Progenitor cell of endocrine pancreas (in vitro differentiated cells): ENCODE measurements around the gene HOXC9. TPM values are rescaled to one million over a fixed set of nuclear protein-coding genes. Genes with fewer than 3 reads are reported as not detected.

Source experiments
- DNase-seq: peaks from one replicate; pipeline ENCODE4 v3.0.0; 2021; ENCODE audit warnings: low spot score; ENCODE audit not compliant: unreplicated experiment
- H3K27ac Mint-ChIP-seq: 2 replicates; pipeline ENCODE4 v1.8.0; 2021; ENCODE audit warnings: mild to moderate bottlenecking, moderate library complexity, mixed read lengths
- H3K27me3 Mint-ChIP-seq: 2 replicates; pipeline ENCODE4 v1.8.0; 2021; ENCODE audit warnings: mixed read lengths
- H3K36me3 Mint-ChIP-seq: 2 replicates; pipeline ENCODE4 v1.8.0; 2022; ENCODE audit warnings: mixed read lengths; ENCODE audit not compliant: insufficient read depth
- H3K4me1 Mint-ChIP-seq: 2 replicates; pipeline ENCODE4 v1.8.0; 2021; ENCODE audit warnings: low read depth, mixed read lengths
- H3K4me3 Mint-ChIP-seq: 2 replicates; pipeline ENCODE4 v1.8.0; 2021; ENCODE audit warnings: low read depth, mild to moderate bottlenecking, moderate library complexity, mixed read lengths
- H3K9me3 Mint-ChIP-seq: 2 replicates; pipeline ENCODE4 v1.8.0; 2021; ENCODE audit warnings: low read depth, mixed read lengths
- CTCF ChIP-seq: fragments of 200-600 bp; sonication (generic); IDR thresholded peaks from one replicate; pipeline ENCODE4 v1.5.0; 2021; ENCODE audit warnings: antibody characterized with exemption, mild to moderate bottlenecking; ENCODE audit not compliant: unreplicated experiment
- total RNA-seq: library from RNA; stranded (reverse); gene quantifications from 2 replicates; pipeline ENCODE4 v1.2.1, GENCODE V29; 2021

Gene HOXC9
- total RNA-seq, 1 donor from 2014 or later, result not detected

GRCh38 chr12:54021432-54022013 lies 21.6 kb downstream of the HOXC9 start:
- DNase-seq, result no peak
- Mint-ChIP-seq H3K36me3 (no peaks in the 10 kb centered on the region), H3K4me3 (no peak overlapping the region), H3K27me3 (peaks cover 92% of the 10 kb centered on the region), H3K27ac (no peak overlapping the region), H3K9me3 (no peaks in the 10 kb centered on the region), H3K4me1 (peaks cover 6% of the 10 kb centered on the region)
- peak; percentile 28 for TF ChIP-seq CTCF

- Mint-ChIP-seq H3K4me3 (no peak overlapping the region), H3K27ac (no peak overlapping the region), H3K27me3 (peaks cover 94% of the 10 kb centered on the region), H3K9me3 (no peaks in the 10 kb centered on the region), H3K36me3 (no peaks in the 10 kb centered on the region), H3K4me1 (peaks cover 2% of the 10 kb centered on the region)
- no peak for TF ChIP-seq CTCF
- DNase-seq, result no peak
Measured at GRCh38 chr12:54022960-54023884, 23.3 kb downstream of the HOXC9 start.

GRCh38 chr12:54024127-54024526 lies 24.2 kb downstream of the HOXC9 start:
- Mint-ChIP-seq H3K4me1 (peaks cover 2% of the 10 kb centered on the region), H3K36me3 (no peaks in the 10 kb centered on the region), H3K9me3 (no peaks in the 10 kb centered on the region), H3K4me3 (no peak overlapping the region), H3K27ac (no peak overlapping the region), H3K27me3 (peaks cover 97% of the 10 kb centered on the region)
- no peak for TF ChIP-seq CTCF
- DNase-seq, result no peak

- TF ChIP-seq CTCF, result no peak
- H3K4me3 Mint-ChIP-seq, result no peak overlapping the region
- H3K4me1 Mint-ChIP-seq, result peaks cover 6% of the 10 kb centered on the region
- no peak for DNase-seq
- H3K36me3 Mint-ChIP-seq, result no peaks in the 10 kb centered on the region
- H3K9me3 Mint-ChIP-seq, result no peaks in the 10 kb centered on the region
- no peak overlapping the region for H3K27ac Mint-ChIP-seq
- H3K27me3 Mint-ChIP-seq, result peaks cover 96% of the 10 kb centered on the region
Measured at GRCh38 chr12:54024581-54025305, 24.8 kb downstream of the HOXC9 start.
